GM18519 (cell line): ENCODE measurements around the gene TBC1D14.

ENCODE experiments used
- ATAC-seq: cut with Tn5 transposase; IDR thresholded peaks from one replicate; pipeline ENCODE4 v1.9.1; 2021; ENCODE audit warnings: mild to moderate bottlenecking, moderate library complexity; ENCODE audit not compliant: unreplicated experiment, low FRiP score

TBC1D14 gene

DNA sequence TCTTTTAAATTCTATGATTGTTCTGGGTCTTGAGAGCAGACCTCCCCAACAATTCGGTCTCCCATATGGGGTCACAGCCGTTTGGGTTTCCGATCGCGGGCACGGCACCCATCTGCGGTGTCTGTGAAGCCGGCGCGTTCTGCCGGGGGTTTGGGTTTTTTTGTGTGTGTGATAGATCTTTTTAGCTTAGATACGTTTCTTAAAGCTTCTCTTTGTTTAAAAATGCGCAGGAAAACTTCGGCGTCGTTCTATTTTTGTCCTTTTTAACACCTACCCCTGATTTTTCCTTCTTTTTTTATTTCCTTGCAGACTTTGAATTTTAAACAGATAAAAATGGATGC is 34.2 kb downstream of the TBC1D14 start:
- no peak for ATAC-seq

DNA sequence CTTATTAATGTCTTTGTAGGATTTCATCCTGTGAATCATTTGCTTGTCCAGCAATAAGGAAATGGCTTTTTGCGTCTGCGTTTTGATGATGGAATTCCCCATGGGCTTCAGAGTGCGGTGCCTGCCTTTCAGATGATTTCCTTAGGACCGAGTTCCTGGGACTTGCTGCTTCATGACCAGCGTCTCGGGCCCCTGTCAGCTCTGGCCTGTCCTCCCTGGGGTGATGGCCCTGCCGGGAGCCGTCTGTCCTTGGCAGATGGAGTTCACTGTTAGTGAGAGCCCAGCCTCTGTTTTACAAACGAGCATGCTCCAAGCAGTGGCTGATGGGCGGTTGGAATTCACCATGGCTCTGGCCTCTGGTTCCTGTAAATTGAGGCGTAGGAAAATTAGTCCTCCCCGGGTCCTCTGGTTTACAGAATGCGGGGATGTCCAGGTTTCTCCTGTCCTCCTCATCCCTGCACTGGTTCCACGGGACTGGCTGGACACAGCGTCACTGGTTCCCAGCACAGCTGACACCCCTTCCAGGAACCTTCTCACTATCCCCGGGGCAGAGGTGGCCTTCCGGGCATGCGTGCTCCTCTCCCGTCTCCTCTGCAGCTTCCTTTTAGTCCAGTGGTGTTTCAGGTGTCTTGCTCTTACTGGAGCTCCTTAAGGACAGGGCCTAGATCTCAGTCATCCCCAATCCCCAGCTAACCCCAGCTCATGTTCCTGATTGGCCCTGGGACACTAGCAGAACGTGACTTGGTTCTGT is 34.9 kb downstream of the TBC1D14 start:
- ATAC-seq, result no peak

DNA sequence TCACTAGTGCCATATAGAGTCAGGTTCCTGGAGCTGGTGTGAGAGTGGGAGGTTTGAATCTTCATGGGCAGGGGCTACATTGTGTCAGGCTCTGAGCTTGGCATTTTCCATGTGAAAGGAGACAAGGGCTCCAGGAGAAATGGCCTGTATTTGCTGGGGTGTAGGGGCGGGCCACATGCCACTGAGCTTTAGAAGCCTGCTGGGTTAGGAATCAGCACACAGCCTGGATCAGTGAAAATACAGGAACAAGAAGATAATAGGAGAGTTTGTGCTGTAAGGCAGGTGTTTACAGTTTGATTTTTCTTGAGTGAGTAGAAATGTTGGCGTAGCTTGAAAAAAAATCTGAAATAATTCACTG is 35.4 kb downstream of the TBC1D14 start:
- no peak for ATAC-seq

DNA sequence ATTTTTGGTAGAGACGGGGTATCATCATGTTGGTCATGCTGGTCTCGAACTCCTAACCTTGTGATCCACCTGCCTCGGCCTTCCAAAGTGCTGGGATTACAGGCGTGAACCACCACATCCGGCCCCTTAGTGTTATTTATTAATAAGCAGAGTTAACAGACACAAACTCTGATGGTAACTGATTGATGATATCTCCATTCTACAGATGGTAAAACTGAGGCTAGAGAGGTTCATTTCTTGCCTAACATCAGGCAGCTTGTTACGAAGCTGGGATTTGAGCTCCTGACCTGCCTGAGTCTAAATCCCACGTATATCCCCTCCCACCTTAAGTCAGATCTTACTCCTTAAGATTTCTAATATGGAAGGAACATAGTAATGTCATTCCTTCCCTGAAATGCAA is 36.9 kb downstream of the TBC1D14 start:
- no peak for ATAC-seq

DNA sequence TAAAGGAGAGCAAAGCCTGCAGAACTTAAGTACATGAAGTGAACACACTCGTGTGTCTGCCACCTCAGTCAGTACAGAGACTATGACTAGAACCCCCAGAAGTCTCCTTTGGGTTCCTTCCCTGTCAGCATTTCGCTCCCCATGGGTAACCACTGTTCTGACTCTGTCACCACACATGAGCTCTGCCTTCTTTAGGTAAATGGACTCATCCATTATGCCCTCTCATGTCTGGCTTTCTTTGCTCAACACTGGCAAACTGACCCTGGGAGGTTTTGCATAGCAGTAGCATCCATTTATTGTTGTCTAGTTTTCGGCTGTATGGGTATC is 38.5 kb downstream of the TBC1D14 start:
- no peak for ATAC-seq

DNA sequence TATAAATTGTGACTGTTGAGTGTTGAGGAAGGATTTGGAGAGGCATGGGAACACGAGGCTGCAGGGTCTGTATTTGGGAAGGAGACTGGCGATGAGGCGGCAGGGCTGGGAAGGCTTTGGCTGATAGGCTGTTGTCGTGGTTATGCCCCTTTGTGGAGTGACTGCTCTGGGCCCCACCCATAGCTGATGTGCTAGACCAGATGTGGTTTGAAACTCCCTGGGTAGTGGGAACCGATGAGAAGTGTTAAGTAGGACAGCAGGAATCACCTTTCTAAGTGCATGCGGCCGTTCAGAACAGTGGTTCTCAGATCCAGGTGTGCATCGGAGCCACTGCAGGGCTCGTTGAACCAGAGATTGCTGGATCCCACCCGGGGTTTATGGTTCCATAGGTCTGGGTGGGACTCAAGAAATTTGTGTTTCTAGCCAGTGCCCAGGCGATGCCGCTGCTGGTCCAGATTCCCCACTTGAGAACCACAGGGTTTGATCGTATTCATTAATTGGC is 42.3 kb downstream of the TBC1D14 start:
- ATAC-seq, result no peak

DNA sequence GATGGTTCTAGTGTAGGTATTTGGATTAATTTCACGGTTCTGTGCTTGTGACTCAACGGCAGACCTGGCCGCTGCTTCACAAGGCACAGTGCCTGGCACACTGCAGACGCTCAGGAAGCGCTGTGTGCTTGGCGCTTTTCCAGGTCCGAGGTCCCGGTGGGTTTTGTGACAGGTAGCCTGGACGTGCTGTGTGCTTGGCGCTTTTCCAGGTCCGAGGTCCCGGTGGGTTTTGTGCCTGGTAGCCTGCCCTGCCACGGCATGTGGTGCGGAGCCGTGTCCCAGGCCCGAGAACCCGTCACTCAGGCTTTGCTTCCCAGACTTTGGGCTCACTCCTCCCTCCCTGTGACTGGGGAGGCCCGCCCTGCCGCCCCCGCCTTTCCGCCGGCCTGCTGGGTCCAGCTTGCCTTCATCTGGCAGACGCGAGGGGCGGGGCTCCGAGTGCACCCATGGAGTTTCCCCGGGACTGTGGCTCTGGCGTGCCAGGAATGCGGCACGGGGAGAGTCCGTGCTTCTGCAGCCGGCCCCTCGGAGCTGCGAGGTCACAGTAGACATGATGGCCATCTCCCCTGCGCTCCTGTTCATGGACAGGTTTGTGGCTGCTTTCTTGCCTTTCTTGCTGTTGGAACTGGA is 44.2 kb downstream of the TBC1D14 start:
- no peak for ATAC-seq

DNA sequence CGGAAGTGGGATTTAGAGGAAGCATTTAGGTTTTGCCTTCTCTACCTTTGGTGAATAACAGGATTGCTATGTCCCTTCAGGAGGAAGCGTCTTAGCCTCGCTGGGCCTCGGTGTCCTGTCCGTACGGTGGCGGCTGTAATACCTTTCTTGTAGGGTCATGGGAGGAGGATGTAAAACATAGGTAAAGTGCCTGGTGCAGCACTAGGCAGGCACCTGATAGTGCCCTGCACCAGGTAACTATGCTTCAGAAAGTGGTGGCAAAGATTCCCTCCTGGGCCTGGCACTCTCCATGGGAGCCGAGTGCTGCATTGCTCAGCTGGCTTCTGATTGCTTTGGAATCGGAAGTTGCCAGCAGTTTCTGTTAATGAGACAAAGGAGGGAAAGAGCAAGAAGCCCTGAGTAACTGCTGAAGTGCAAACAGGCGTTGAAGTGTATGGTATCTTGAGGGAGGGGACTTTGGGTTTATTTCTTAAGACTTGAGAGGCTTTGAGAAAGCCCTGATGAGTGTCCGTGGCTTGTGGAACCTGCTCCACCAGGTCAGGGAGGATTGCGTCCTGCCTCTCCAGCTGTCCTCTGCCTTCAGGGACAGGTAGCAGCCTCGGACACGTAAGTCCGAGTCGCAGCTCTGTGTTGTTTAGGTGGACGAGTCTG is 45.8 kb downstream of the TBC1D14 start:
- ATAC-seq, result no peak

DNA sequence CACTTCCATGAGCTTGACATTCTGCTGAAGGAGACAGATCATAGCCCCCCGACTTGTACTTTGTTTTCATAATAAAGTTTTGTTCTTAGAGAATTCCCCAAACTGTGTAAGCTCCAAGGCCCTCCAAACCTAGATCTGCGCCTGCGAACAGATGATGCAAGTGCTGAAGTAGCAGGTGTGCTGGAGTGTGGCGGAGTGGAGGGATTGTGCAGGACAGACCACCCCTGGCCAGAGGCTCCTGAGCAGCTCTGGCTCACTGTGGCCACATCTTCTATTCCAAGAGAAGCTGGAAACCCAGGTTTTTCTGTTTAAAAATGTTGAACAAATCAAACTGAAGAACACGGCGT is 46.4 kb downstream of the TBC1D14 start:
- ATAC-seq, result no peak

DNA sequence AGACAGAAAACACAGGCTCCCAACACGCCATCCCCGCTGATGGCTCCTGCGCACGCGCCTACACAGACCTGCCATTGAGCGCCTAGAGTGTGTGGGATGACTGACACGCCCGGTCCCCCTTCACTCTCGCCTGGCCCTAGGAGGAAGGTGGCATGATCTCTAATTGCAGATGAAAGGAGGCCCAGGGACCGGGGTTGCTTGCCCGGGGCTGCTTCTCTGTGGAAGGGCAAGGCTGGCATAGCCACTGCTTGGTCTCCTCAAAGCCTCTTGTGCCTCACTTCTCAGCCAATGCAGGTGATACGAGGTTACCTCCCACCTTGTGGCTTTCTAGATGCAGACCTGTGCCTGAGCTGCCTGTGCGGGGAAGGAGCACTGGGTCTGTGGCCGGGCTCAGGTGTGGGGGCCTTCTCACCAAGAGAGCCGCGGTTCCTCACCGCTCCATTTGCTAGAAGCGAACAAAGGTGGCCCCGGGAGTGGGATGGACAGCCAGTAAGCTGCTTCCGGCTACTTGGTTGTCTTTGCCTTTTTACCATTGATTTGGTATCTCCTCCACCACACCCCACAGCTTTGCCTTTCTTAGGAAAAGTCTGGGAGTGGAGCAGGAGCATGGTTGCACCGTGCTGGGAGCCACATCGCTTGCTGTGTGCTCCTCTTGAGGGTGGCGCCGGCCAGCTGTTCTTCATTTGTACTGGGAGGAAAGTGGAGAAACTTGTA is 47.0 kb downstream of the TBC1D14 start:
- no peak for ATAC-seq

DNA sequence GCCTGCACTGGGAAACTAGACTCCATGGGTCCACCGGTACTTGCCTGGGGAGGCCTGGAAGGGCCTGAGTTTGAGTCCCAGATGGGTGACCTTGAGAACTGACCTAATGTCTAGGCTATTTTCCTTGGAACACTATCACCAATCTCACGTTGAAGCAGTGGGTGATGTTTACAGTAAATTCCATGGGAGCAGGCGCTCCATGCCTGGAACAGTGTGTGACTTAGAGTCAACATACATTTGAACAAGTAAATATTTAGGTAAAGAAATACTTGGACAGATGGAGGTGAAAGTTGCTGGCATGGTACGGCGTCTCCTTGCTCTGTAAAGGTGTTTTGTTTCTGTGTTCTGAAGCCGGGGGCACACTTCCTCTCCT is 47.5 kb downstream of the TBC1D14 start:
- ATAC-seq, result no peak

DNA sequence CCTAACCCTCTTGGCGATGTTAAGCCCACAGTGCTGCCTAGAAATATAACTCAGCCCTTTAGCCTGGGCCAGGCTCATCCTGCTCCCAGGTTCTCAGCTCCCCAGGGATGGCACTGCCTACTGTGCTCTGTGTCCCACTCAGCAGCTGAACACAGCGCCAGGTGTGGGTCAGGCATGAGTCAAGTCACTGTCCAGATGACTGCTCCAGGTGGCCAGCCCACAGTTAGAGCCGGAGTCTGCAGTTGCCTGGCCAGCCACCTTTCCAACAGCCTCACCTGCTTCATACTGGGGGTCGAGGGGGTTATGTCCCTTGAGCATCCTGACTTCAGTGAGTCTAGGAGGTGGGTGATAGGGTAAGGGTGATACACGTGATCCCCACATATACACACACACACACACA is 48.4 kb downstream of the TBC1D14 start:
- ATAC-seq, result no peak

DNA sequence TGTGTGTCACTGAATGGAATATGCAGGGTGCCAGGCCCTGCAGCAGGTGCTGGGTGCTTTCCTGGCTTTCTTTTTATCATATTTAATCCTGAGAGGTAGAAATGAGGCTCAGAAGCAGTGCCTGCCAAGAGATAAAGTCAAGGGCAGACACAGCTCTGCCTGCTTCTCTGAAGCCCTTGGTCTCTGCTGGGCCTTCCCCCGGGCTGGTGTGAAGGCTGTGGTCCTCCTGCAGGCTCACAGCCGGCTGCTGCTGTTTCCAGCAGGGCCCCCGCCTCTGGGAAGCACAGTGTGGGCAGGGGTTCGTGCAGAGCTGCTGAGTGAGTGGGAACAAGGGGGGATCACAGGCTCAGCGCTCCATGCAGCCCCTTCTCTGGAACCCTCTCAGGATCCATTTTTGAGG is 49.6 kb downstream of the TBC1D14 start:
- no peak for ATAC-seq

DNA sequence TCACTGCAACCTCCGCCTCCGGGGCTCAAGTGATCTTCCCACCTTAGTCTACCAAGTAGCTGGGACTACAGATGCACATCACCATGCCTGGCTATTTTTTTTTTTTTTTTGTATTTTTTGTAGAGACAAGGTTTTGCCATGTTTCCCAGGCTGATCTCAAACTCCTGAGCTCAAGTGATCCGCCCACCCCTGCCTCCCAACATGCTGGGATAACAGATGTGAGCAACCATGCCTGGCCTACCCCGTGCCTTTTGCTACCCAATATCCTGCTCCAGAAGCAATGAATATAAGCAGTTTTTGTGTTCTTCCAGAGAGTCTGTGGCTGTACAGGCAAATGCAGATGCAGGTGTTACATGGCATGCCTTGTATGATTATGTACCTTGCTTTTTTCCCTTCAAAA is 50.5 kb downstream of the TBC1D14 start:
- no peak for ATAC-seq

DNA sequence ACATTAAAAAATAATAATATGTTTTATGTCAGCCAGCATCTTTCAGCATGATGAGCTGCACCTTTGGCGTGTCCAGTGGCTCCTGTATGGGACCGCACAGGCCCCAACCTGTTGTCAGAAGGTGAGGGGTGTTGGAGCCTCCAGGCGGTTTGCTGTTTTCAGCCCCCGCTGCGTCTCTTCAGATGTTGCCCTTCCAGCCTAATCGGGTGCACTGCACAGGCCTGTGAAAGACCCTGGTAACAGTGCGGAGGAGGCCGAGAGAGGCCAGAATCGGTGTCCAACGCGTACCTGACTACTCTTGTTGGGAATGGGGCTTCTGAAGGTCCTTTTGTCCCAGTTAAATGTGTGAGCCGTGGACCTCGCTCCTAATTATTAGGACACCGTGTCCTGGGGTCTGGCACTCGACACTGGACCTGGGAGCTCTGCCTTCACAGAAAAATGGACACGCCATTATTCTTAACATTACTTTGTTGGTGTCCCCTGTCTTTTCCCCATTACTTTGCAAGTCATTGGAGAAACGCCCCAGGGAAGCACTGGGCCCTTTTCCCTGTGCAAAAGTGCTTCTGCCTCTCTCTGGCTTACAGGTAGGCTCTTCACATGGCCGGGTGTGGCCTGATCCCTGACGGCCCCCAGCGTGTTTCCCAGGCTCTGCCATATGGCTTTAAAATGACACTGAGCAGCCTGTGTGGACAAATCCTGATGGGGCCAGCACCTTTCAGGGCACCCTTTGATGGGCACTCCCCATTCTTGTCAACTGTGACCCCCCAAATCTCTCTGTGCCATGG is 51.2 kb downstream of the TBC1D14 start:
- no peak for ATAC-seq

DNA sequence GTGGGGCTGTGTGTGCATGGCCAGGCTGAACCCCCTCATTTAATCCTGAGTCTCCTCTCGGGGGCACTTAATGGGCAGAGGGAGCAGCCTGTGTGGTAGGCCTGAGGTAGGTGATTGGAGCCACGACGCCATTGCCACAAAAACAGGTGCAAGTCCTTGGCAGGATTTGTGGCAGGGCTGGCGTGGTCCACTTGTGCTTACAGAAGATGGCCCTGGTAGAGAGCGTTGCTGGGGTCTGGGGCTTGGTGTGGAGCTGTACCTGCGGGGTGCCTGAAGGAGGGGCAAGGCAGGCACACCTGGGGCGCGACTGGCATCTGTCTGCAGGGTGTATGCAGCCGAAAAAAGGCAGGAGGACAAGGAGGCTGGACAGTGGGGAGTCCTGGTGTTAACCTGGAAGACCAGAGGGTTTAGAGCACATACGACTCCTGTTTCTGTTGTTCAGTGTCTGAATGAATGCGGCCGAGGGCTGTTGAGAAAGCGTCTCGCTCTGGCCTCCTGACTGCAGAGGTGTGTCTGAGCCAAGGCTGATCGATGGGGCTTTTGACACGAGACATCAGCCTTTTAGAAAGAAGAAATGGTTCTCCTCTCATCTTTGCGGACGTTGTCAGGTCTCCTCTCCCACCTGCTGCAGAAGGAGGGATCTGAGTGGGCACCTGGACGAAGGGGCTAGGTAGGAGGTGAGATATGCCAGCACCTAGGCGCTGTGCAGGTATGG is 52.0 kb downstream of the TBC1D14 start:
- ATAC-seq, result no peak

DNA sequence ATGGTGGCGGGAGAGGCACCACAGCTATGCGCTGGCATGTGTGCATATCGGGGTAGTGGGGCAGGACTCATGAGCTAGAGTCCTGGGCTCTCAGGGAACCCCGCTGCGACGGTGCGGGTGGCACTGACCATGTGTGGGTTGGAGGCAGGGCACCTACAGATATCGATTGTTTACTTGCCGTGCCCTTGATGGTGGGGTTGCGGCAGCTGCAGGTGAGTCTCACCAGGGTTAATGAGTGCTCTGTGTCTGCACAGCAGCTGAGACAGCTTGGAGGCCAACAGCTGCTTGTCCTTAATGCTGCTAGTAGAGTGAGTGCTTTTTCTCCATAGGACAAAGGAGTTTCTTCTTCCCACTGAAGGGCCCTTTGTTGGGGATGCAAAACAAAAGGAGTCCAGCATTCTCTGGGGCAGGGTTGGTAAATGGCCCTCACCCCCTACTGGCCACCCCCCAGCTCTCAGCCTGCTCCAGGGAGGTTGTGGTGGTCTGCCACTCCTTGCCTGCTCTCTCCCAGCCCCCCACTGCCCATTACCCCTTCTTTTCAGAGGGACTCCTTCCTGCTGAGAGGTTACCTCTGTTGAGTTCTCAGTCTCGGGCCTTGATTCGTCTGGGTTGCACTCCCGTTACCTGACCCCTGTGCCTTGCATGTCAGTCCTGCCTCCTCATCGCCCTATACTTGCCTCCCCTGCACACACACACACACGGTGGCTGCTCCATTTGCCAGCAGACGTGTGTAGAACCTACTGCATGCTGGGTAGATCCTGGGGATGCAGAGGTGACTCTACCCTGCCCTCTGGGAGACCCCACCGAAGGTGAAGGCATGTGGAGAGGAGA is 52.8 kb downstream of the TBC1D14 start:
- ATAC-seq, result no peak

DNA sequence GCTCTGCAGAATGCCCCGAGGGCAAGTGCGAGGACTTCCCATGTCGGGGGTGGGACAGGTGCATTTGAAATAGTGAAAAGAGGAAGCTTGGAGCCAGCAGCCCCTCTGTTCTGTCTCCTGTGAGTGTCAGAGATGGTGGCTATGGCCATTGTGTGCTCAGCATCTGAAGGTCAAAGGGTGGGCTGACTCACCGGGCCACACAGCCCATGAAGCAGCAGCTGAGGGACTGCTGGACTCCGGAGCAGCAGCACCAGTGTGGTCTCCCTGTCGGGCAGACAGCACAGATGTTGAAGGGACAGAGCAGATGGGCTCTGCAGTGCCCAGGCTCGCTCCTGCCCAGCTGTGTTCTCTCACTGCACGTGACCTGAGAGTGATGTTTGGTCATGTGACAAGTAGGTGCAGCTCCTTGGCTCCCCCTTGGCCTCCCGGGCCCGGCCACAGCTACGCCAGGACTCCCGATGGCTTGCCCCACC is 53.5 kb downstream of the TBC1D14 start:
- no peak for ATAC-seq

DNA sequence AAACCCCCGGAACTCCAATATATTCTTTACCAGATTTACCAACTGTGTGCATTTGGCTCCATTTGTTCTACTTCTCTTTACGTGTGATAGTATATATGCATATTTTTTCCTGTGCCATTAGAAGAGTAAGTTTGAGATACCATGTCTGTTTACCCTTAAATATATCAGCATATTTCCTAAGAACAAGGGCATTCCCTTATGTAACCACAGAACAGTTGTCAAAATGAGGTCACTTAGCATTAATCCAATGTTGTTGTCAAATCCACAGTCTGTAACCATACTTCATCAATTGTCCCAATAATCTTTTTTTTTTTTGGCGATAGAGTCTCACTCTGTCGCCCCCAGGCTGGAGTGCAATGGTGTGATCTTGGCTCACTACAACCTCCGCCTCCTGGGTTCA is 55.2 kb downstream of the TBC1D14 start:
- ATAC-seq, result peak; percentile 14
